ENCODE data around the gene VBP1.

DNA sequence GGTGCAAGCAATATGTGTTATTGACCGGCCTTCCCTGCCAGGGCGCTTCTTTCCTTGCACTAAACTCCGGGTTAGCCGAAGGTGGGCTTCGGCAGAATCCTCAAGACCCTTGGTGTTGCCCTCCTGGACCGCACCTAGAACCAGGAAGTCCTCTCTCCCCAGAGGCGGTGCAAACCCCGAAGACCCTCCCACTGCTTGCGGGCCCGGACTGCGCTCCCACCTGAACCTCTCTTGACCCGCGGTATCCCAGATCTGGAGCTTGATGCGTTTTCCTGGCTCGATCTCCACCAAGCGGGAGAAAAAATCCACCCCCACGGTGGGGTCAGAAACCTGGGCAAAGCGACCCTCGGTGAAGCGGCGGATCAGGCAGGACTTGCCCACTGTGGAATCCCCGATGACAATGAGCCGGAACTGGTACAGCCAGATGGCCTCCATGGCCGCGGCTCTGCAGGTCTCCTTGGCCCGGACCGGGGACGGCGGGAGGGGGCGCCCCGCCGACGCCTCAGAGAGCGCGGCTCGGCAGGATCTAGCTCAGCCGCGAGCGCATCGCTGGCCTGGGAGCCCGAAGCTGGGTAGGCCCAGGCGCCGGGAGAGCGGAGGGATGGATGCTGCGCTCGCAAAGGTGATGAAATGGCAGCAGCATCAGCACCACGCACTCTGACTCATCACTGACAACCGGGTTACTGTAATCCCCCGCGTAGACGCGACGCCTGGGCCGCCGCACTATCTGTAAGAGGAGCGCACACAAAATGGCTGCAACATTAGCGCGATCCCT is 47.8 kb downstream of the VBP1 start, which contains the start of gene RAB39B:
- TF ChIP-seq CTCF (IDR thresholded peaks at IDR 0.05 in 8 of 11, conservative IDR thresholded peaks at IDR 0.05 in 3 of 11): peak in 1 of 11 experiments; percentile 7
- TF ChIP-seq POLR2A (IDR thresholded peaks at IDR 0.05): no peak
